Ascending aorta (tissue), 2 donors: ENCODE results near the gene COMMD1. TPM values are rescaled to one million over a fixed set of nuclear protein-coding genes. Genes with fewer than 3 reads are reported as not detected.

Experiments used
- DNase-seq, 2 donors: peaks; one replicate each; pipeline ENCODE4 v3.0.0-alpha.2; 2019; ENCODE audit warnings: low spot score in 2 of 2
- H3K27ac ChIP-seq, 2 donors: fragments of 200-600 bp; sonication (generic); one replicate each; pipeline ENCODE4 v1.5.1; 2016 to 2017; ENCODE audit warnings: mild to moderate bottlenecking in 1 of 2
- H3K27me3 ChIP-seq: fragments of 200-600 bp; sonication (generic); one replicate; pipeline ENCODE4 v1.5.1; 2017
- H3K36me3 ChIP-seq, 2 donors: fragments of 200-600 bp; sonication (generic); one replicate each; pipeline ENCODE4 v1.5.1; 2016
- H3K4me1 ChIP-seq, 2 donors: fragments of 200-600 bp; sonication (generic); one replicate each; pipeline ENCODE4 v1.5.1; 2016 to 2017; ENCODE audit warnings: mild to moderate bottlenecking in 1 of 2
- H3K4me3 ChIP-seq, 2 donors: fragments of 200-600 bp; sonication (generic); one replicate each; pipeline ENCODE4 v1.5.1; 2016 to 2017; ENCODE audit warnings: mild to moderate bottlenecking in 1 of 2
- H3K9me3 ChIP-seq, 2 donors: fragments of 200-600 bp; sonication (generic); one replicate each; pipeline ENCODE4 v1.5.1; 2016
- intact Hi-C: fragments of 100-400 bp; cut with DNase I; formaldehyde crosslinking; loops from one replicate; pipeline ENCODE4 v1.15.1; 2023
- total RNA-seq: library from RNA; depleted of rRNA; stranded (reverse); fragments of >200 nt; gene quantifications from one replicate; pipeline ENCODE4 v1.1.0, GENCODE V29; 2016
- TF ChIP-seq, protein P1 (sequence below), 3 experiments: fragments of 200-600 bp in 2 of 3; fragments of 450-650 bp in 1 of 3; sonication (generic) in 2 of 3; IDR thresholded peaks; one replicate each; pipeline ENCODE4 v1.5.1; 2016 to 2019; ENCODE audit warnings: antibody characterized with exemption in 3 of 3, mild to moderate bottlenecking in 1 of 3, moderate library complexity in 1 of 3

Gene COMMD1
- total RNA-seq, 1 donor from 2014 or later, result 31.8 TPM

DNA sequence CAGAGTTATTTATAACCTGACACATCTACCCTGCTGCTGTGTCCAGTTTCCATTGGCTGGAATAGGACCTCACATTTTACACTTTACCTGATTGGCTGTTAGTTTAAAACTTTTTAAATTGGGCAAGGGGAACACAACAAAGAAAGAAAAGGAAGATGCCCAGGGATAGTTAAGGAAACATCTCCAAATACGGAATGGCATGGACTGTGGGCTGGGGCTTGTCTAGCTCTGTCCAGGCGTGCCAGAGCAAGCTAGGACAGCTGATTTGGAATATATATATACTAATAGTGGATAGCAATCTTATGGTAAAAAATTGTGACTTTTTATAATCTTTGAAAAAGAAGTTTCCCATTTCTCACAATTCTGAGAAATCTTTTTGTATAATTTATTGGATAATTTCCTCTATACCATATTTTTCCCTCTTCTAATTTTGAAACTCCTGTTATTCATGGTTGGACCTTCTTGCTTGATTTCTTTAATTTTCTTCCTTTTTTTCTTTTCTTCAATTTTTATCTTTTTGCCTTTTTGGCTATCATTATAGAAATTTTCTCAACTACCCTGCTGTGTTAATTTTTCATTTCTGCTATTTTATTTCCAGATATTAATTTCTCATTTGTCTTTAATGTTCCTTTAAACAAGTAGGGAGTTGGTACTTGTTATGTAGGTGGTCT lies 55.9 kb downstream of the COMMD1 start:
- no peak for DNase-seq
- H3K27me3 ChIP-seq, result no peaks in the 10 kb centered on the region
- no peak overlapping the region for H3K4me3 ChIP-seq

DNA sequence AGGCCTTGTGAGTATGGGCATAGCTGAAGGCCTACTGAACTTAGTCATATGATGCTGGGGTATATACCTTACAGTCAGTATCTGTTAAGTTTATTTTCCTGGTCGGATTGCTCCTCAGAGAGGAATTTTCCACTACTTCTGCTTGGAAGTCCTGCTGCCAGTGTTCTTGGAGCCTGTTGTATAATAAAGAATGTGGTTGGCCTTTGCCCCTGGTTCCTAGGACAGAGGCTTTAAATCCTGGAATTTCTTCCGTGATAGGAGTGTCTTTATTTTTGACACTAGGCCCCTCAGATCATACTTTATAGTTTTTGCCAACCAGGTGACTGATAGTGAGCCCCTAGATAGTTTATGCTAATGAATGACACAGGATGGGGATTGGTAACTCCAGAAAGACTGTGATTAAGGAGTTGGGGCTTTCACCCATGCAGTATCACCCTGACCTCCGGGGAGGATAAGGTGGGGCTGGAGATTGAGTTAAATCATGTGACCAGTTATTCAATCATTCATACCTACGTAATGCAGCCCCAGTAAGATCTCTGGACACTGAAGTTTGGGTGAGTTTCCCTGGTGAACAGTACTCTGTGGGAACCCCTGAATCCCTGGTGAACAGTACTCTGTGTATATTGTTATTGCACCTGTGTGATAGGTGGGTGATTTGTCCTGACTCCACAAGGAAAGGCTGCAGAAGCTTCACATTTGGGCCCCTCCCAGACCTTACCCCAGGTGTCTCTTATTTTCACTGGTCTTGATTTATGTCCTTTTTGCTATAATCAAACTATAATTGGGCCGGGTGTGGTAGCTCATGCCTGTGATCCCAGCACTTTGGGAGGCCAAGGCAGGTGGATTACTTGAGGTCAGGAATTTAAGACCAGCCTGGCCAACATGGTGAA lies 56.9 kb downstream of the COMMD1 start:
- TF ChIP-seq, protein P1, sequence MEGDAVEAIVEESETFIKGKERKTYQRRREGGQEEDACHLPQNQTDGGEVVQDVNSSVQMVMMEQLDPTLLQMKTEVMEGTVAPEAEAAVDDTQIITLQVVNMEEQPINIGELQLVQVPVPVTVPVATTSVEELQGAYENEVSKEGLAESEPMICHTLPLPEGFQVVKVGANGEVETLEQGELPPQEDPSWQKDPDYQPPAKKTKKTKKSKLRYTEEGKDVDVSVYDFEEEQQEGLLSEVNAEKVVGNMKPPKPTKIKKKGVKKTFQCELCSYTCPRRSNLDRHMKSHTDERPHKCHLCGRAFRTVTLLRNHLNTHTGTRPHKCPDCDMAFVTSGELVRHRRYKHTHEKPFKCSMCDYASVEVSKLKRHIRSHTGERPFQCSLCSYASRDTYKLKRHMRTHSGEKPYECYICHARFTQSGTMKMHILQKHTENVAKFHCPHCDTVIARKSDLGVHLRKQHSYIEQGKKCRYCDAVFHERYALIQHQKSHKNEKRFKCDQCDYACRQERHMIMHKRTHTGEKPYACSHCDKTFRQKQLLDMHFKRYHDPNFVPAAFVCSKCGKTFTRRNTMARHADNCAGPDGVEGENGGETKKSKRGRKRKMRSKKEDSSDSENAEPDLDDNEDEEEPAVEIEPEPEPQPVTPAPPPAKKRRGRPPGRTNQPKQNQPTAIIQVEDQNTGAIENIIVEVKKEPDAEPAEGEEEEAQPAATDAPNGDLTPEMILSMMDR (IDR thresholded peaks at IDR 0.05), result no peak
- no peaks in the 10 kb centered on the region for H3K36me3 ChIP-seq
- no peaks in the 10 kb centered on the region for H3K4me1 ChIP-seq
- intact Hi-C loops, result no loop called here
- peaks cover 0 to 3% of the 10 kb centered on the region in 2 donors for H3K9me3 ChIP-seq
- H3K4me3 ChIP-seq, result no peak overlapping the region
- no peak for DNase-seq
- no peaks in the 10 kb centered on the region for H3K27me3 ChIP-seq
- peak overlapping the region in 1 of 2 donors; percentile 34 for H3K27ac ChIP-seq

More for the DNA sequence above, 55.9 kb downstream of the COMMD1 start:
- Histone ChIP-seq H3K36me3 (no peaks in the 10 kb centered on the region), H3K9me3 (peaks cover 0 to 3% of the 10 kb centered on the region in 2 donors), H3K4me1 (no peaks in the 10 kb centered on the region), H3K27ac (peak overlapping the region in 1 of 2 donors; percentile 34)
- TF ChIP-seq, protein P1 (IDR thresholded peaks at IDR 0.05), result no peak
- intact Hi-C loops, result no loop called here

DNA sequence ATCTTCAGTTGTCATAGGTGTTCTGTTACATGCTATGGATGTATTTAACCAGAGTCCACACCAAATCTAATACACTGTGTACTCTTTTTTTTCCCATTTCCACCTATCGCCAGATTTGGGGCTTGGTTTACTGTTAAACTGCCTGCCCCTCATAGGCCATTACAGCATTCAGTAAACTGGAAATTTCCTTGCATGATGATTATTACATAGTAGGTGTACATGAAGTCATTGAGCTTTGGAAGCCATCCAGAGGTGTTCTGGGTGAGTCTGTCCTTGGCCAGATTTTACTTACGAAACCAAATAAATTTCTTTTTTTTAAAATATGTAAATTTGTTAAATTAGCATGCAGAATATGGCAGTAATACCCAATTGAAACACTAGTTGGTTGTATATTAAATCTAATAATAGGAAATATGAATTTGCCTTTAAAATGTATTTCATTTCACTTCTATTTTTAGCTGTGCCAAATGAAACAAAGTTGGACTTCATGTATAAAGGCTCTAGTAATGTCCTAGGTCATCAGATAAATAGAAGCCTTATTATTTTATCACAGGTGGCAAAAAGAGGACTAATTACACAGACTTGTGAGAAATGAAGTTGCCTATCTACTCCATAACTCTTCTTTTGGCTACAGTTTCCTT lies 60.7 kb downstream of the COMMD1 start:
- TF ChIP-seq, protein P1 (IDR thresholded peaks at IDR 0.05), result no peak
- H3K4me1 ChIP-seq, result peaks cover 0 to 10% of the 10 kb centered on the region in 2 donors
- H3K27me3 ChIP-seq, result no peaks in the 10 kb centered on the region
- intact Hi-C loops, result no loop called here
- H3K9me3 ChIP-seq, result no peaks in the 10 kb centered on the region
- DNase-seq, result no peak
- H3K27ac ChIP-seq, result peak overlapping the region in 1 of 2 donors; percentile 63
- H3K36me3 ChIP-seq, result no peaks in the 10 kb centered on the region
- H3K4me3 ChIP-seq, result no peak overlapping the region

DNA sequence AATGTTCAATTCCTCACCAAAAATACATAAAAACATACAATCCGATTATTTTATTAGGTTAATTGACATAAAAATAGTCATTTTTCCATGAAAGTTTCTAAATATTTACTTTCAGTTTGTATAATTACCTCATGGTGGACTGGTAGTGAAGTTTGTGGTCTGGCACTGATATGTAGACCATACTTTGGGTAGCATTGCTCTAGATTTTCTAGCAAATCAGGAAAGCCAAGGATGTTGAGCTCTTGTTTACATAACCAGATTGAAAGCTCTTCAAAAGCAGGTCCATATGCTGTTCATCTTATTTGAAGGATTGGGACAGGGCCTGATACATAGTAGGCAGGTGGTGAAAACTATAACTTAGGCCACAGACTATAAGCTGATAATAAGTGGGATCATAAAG lies 61.8 kb downstream of the COMMD1 start:
- intact Hi-C loops, result no loop called here
- peak overlapping the region in 1 of 2 donors; percentile 63 for H3K27ac ChIP-seq
- H3K4me1 ChIP-seq, result peaks cover 0 to 16% of the 10 kb centered on the region in 2 donors

DNA sequence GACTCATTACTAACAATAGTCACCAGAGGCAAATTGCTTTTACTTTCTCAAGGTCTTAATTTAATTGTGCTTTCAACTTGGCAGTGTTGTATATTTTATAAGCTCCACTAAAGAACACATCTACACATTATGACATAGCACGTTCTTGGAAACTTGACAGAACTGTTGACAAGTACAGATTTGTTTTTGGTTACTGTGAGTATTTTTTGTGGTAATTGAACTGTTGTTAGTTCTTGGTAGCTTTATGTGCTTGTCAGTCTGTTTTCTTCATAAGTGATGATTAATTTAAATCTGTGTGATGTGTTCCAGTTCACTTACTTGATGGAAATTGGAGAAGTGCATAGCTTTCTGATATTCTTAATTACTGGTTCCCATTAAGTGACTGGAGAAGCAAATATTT lies 63.9 kb downstream of the COMMD1 start:
- Histone ChIP-seq H3K9me3 (no peaks in the 10 kb centered on the region), H3K27ac (peak overlapping the region in 1 of 2 donors; percentile 20), H3K4me3 (no peak overlapping the region), H3K27me3 (no peaks in the 10 kb centered on the region), H3K36me3 (no peaks in the 10 kb centered on the region), H3K4me1 (peaks cover 0 to 16% of the 10 kb centered on the region in 2 donors)
- intact Hi-C loops, result no loop called here
- TF ChIP-seq, protein P1 (IDR thresholded peaks at IDR 0.05), result no peak
- DNase-seq, result no peak

More for the DNA sequence above, 61.8 kb downstream of the COMMD1 start:
- no peaks in the 10 kb centered on the region for H3K9me3 ChIP-seq
- H3K4me3 ChIP-seq, result no peak overlapping the region
- no peak for DNase-seq
- TF ChIP-seq, protein P1 (IDR thresholded peaks at IDR 0.05), result no peak
- H3K36me3 ChIP-seq, result no peaks in the 10 kb centered on the region
- H3K27me3 ChIP-seq, result no peaks in the 10 kb centered on the region
